IPS-11a (cell line): ENCODE data around the gene IRS4.

Experiments
- H3K4me3 ChIP-seq: one replicate; pipeline ENCODE4 v1.5.1; 2013; ENCODE audit warnings: low read depth, low read length, control low read depth

Gene IRS4

DNA sequence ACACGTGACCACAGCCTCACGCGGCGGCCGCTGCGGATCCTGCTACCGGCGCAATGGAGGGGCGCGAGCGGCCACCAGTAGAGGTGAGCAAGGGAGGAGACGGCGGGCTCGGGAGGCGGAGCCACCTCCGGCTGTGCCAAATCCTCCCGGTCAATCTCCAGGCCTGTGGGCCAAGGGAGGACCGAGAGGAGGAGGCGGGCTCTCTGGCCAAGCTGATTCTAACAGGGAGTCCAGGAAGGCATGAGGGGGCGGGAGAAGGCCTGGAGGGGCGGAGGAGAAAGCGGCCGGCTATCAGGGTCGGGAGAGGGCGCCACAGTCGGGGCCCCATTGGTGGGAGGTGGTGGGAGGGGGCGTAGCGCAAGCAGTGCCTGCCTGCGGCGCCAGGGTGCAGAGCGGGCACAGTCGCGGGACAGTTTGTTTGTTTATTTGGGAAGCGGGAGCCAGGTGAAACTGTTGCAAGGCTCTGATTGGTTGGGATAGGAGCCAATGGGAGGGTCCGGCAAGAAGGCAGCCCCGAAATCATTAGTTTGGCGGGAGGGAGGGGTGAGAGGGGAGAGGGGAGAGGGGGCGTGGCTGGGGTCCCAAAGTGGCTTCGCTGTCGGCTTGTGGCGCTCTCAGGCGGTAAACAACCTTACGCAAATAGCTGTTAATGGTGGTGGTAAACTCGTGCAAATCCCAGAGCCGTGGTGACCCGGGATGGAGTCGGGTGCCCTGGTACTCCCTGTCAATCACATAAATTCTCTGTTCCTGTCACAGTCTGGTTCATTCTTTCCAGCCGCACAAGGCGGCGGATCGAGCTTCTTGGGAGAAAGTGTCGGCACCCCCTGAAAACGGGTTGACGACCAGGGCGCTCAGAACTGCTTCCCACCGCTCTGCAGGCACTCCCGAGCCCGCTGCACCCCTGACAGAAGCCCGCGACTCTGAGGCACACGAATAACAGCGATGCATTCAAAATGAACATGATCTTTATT is at the start of gene IRS4:
Gene IRS4, minus strand, starts transcription at position 55 of the 971 bp plus-strand sequence.
- H3K4me3 ChIP-seq: peak within 1 kb of the TSS; percentile 47

DNA sequence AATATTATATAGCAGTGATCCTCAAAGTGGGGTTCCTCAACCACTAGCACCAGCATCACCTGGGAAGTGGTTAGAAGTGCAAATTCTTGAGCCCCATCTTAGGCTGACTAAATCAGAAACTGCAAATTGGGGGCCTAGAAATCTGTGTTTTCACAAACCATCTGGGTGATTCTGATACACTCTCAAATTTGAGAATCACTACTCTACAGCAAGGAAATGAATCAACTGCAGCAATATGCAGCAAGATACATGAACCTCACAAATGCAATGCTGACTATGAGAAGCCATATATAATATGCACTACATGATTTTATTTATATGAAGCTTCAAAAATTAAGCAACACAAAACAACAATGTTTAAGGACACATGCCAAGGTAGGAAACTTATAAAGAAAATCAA is 36.2 kb upstream of the IRS4 start:
- H3K4me3 ChIP-seq: no peak overlapping the region

DNA sequence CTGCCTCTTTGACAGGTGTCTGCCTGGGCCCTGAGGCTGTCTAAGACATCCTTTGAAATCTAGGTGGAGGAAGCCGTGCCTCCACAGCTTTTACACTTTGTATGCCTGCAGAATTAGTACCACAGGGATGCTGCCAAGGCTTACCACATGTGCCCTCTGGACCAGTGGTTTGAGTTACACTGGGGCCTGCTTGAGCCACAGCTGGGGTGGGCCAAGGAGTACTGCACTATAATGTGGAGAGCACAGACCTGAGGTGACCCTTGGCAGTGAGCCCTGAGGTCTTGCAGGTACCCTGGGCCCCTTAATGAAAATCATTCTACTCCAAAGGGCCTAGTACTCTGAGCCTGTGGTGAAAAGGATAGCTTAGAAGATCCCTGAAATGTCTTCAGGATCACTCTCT is 27.2 kb upstream of the IRS4 start:
- no peak overlapping the region for H3K4me3 ChIP-seq

GRCh38 chrX:108740299-108740774 is 4.0 kb upstream of the IRS4 start:
- no peak overlapping the region for H3K4me3 ChIP-seq

GRCh38 chrX:108737754-108738153 is 1.4 kb upstream of the IRS4 start:
- peak overlapping the region; percentile 47 for H3K4me3 ChIP-seq

GRCh38 chrX:108735679-108736508 is 469 bp downstream of the IRS4 start:
- peak overlapping the region; percentile 43 for H3K4me3 ChIP-seq

- H3K4me3 ChIP-seq: peak overlapping the region; percentile 43
Observed at GRCh38 chrX:108735091-108735678, 1.2 kb downstream of the IRS4 start.

GRCh38 chrX:108734426-108734825 is 1.9 kb downstream of the IRS4 start:
- no peak overlapping the region for H3K4me3 ChIP-seq

DNA sequence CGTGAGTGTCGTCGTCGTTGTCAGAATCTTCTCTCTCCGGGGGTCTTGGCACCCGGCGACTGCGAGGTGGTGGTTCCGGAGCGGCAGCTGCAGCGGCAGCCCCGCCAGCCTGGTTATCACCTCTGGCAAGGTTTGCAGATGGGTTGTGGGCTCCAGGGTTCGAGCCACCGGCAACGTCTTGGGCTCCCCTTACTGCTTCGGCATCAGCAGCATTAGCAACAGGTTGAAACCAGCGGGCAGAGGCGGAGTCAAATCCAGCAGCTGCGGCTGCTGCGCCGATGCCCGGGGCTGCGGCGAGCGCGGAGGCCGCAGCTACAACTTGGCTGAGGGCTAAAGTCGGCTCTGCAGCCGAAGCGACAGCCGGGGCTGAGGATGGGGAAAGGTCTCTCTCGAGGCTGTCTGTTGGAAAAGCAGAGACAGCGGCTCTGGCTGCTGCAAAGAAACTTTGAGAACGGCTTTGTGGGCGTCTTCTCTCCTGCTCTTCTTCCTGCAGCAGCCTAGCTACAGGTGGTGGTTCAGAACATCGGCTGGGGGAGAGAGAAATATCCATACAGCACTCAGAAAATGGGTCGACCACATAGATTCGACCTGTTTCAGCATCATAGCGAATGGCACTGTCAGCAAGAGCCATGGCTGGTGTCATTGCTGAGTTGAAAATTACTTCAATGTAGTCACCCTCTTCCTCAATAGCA is 3.6 kb downstream of the IRS4 start:
- peak overlapping the region; percentile 30 for H3K4me3 ChIP-seq

DNA sequence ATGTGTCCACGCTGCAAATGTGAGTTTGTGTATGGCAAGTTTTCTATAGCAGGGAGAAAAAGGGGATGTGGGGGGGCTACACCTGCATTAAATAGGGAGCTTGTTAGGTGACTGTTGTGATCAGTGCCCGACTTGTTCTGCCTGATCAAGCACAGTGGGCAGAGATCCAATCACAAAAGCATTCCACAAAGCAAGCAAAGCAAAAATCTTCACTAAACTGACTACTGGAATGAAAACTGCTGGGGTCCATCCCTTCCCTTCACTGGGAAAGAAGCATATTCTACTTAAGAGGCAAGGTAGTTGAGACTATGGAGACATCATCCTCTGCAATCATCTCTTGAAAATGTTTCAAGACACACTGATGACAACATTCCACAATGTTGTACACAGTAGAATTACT is 5.2 kb downstream of the IRS4 start:
- no peak overlapping the region for H3K4me3 ChIP-seq

DNA sequence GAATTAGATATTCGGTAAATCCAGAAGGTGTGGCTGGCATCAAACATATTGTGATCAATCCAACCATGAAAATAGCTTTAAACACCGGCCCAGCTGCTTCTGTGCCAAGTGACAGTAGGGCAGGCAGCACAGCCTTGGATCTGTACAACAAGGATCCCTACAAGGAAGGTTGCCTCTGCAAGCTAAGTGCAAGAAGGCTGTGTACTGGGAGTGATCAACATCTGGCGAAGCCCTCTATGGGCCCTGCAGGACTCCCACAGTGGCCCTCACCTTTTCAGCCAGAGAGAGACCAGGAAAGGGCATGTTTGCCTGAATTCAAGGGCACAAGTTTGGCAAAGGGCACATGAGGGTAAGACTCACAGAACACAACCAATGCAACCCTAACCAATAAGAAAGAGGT is 9.6 kb downstream of the IRS4 start:
- H3K4me3 ChIP-seq: no peak overlapping the region

- no peak overlapping the region for H3K4me3 ChIP-seq
Observed at GRCh38 chrX:108722561-108722960, 13.8 kb downstream of the IRS4 start.

DNA sequence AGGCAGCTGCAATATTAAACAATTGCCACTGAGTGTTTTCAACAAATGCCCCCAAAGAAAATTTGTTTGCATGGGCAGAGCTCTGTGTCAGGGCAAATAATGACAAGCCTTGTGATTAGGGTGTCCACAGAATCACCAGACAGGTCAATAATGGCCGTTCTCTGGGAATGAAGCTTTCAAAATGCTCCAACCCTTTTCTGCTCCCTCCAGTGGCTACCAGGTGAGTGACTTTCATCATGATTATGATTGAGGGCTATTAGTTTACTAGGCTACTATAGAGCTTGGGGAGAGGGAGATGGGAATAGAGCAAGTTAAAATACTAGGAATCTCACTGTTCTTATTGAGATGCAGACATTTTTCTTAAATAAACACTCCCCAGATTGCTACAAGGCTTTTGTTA is 23.5 kb downstream of the IRS4 start:
- H3K4me3 ChIP-seq: no peak overlapping the region

DNA sequence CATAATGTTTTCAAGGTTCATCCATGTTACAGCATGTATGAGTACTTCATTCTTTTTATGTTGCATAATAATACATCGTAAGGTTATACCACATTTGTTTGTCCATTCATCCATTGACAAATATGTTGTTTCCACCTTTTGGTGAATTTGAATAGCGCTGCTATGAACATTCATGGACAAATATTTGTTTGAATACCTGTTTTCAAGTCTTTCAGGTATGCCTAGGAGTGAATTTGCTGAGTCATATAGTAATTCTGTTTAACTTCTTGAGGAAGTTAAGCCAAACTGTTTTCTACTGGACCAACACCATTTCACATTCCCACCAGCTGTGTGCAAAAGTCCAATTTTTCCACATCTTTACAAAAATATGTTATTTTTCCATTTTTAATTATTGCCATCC is 31.5 kb downstream of the IRS4 start:
- no peak overlapping the region for H3K4me3 ChIP-seq

DNA sequence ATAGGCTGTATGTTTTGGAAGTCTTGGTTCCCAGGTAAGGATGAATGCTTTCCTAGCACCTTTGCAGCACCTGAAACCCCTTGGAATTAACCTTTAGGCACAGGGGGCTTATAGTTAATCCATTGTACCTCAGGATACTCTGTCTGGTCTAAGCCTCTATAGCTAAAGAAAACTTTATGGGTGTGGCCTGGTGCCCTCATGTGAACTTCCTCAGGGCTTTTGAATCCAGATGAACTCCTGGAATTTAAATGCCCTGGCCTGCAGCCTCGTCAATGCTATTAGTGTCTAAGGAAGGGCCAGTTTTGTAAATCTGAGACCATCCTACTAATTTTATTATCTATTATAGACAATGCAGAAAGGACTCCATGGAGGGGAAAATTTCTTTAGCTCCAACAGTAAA is 33.8 kb downstream of the IRS4 start:
- H3K4me3 ChIP-seq: no peak overlapping the region

- H3K4me3 ChIP-seq: no peak overlapping the region
Observed at GRCh38 chrX:108701633-108702032, 34.7 kb downstream of the IRS4 start.

GRCh38 chrX:108699368-108699767 is 37.0 kb downstream of the IRS4 start:
- H3K4me3 ChIP-seq: no peak overlapping the region

DNA sequence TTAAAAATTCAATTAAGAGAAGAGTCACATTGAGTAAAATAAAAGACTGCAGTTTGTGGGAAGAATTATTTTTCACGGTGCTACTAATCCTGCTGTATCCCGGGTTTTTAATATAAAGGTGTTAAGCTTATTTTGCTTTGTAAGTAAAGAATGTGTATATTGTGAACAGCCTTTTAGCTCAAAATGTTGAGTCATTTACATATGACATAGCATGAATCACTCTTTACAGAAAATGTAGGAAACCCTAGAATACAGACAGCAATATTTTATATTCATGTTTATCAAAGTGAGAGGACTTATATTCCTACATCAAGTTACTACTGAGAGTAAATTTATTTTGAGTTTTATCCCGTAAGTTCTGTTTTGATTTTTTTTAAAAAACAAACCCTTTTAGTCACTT is 39.7 kb downstream of the IRS4 start:
- H3K4me3 ChIP-seq: no peak overlapping the region
